ENCODE results near the gene ANKRD52. TPM values are rescaled to one million over a fixed set of nuclear protein-coding genes. Genes with fewer than 3 reads are reported as not detected.

Gene ANKRD52
- total and polyA plus RNA-seq, 10 of the 15 experiments (the other 5 are each of a cell fraction or from before 2014, with no cell fraction given), result 0.90 to 55.3 (median 16.1) TPM

- TF ChIP-seq ATF3 (IDR thresholded peaks at IDR 0.05; ENCODE audit: borderline replicate concordance, extremely low read depth, low read depth, low read length), result no peak
- peak in 1 of 2 experiments; percentile 22; a peak in 1 of 3 replicates for TF ChIP-seq EGR1 (IDR thresholded peaks at IDR 0.05; ENCODE audit: borderline replicate concordance in 1 of 2, low read depth in 2 of 2, low read length in 2 of 2)
- no peak for TF ChIP-seq HDAC6 (IDR thresholded peaks at IDR 0.05; ENCODE audit: unreplicated experiment)
- TF ChIP-seq RBBP5 (conservative IDR thresholded peaks at IDR 0.05), result no peak
- no peak for TF ChIP-seq BRCA1 (IDR thresholded peaks at IDR 0.05; ENCODE audit: low read depth, low read length)
- no peak for TF ChIP-seq JUNB (IDR thresholded peaks at IDR 0.05)
Measured at GRCh38 chr12:56189918-56190694, 68.1 kb downstream of the ANKRD52 start (continued).

GRCh38 chr12:56189099-56189917, 68.9 kb downstream of the ANKRD52 start, which contains the start of gene SMARCC2:
SMARCC2 (minus strand) TSS chr12:56189483; CDS start chr12:56189461, 22 bp downstream.
- no TSS peak for BruUV-seq (replicated peaks)
- H2AFZ ChIP-seq (ENCODE audit: control insufficient read depth, low read depth, low read length), result peak within 1 kb of the TSS; percentile 96
- H3K27me3 ChIP-seq (replicated peaks in 1 of 2; ENCODE audit: control insufficient read depth in 2 of 2, insufficient read depth in 2 of 2, low read length in 1 of 2), result no peaks in the 10 kb centered on the region
- intact Hi-C loops (cut with micrococcal nuclease; ENCODE audit: unreplicated experiment) (loop anchor here (1.0 to 10.0 kb wide), 3 partner anchors 31 to 455 kb away; partner anchors contain the start of gene MYL6), in situ Hi-C loops (cut with MboI) (loop anchor here (5.0 kb wide), 1 partner anchor 57 kb away; no protein-coding TSS in a partner anchor)
- peak within 1 kb of the TSS; percentile 99 for H3K4me2 ChIP-seq (ENCODE audit: control insufficient read depth, insufficient read depth)
- ATAC-seq (peak; percentile 81), DNase-seq (ENCODE audit: low read depth, low spot score) (peak; percentile 26), FAIRE-seq (no peak)
- RAD21 ChIA-PET (ENCODE audit: unreplicated experiment), result interaction anchor here (0.6 to 4.6 kb wide), 25 partner anchors 14 to 451 kb away, joined by 3 to 98 read pairs (median 5); partner anchors contain the start of genes ANKRD52, CNPY2, COQ10A and ESYT1
- peak within 1 kb of the TSS; percentile 98 for H3K4me3 ChIP-seq
- POLR2A ChIA-PET, result interaction anchor here (0.6 to 7.7 kb wide), 16 partner anchors 30 to 414 kb away, joined by 3 to 68 read pairs (median 6); partner anchors contain the start of genes ANKRD52, ESYT1, MYL6 and PA2G4
- H3K9ac ChIP-seq (ENCODE audit: control insufficient read depth, insufficient read depth, low read length), result peak within 1 kb of the TSS; percentile 93
- H4K20me1 ChIP-seq (ENCODE audit: control insufficient read depth, insufficient read depth), result no peaks in the 10 kb centered on the region; the same call in 1 of the 2 replicates
- H3K9me3 ChIP-seq (replicated peaks; ENCODE audit: control insufficient read depth, insufficient read depth, low read length), result no peaks in the 10 kb centered on the region
- 0 out of 2 replicates have a peak, but pooled peaks cover 4% of the 10 kb centered on the region for H3K4me1 ChIP-seq (ENCODE audit: control insufficient read depth, insufficient read depth, low read length)
- WGBS (ENCODE audit: insufficient coverage, insufficient replicate concordance, low lambda C conversion rate, missing lambda C conversion rate), result 0% methylated on average over 21 of the region's 93 CpGs
- SMC1A ChIA-PET (ENCODE audit: uncharacterized antibody, unreplicated experiment), result interaction anchor here (0.9 to 6.2 kb wide), 18 partner anchors 12 to 1691 kb away, joined by 3 to 68 read pairs (median 4); partner anchors contain the start of genes ESYT1, PA2G4, RNF41 and ZC3H10
- peaks cover 27% of the 10 kb centered on the region for H3K79me2 ChIP-seq (ENCODE audit: control insufficient read depth, insufficient read depth, low read length)
- CTCF ChIA-PET, result interaction anchor here (0.6 to 8.9 kb wide), 43 partner anchors 12 to 460 kb away, joined by 3 to 129 read pairs (median 4); partner anchors contain the start of genes ANKRD52, CD63, ESYT1 and MYL6
- H3K36me3 ChIP-seq (ENCODE audit: control insufficient read depth in 2 of 2, insufficient read depth in 2 of 2, low read length in 1 of 2), result peaks cover 0 to 2% of the 10 kb centered on the region in 2 experiments; a peak in 3 of 4 replicates
- peak within 1 kb of the TSS; percentile 91 for H3K27ac ChIP-seq (ENCODE audit: control insufficient read depth, insufficient read depth)
- TF ChIP-seq ELK1 (IDR thresholded peaks at IDR 0.05; ENCODE audit: low read depth, low read length), result no peak
- TF ChIP-seq RELB (IDR thresholded peaks at IDR 0.05; ENCODE audit: low read depth), result no peak
- TF ChIP-seq ZNF592 (IDR thresholded peaks at IDR 0.05), result no peak
- TF ChIP-seq STAT3 (IDR thresholded peaks at IDR 0.05; ENCODE audit: low read depth, low read length), result no peak

All from GM12878 (cell line).